HepG2 (cell line): ENCODE results near the gene GRIN3B. TPM values are rescaled to one million over a fixed set of nuclear protein-coding genes. Genes with fewer than 3 reads are reported as not detected.
A peak's percentile ranks its signal among the peaks of the same experiment; 100 is the strongest.

Source experiments
- ATM ChIP-seq: fragments of 450-650 bp; IDR thresholded peaks from 2 replicates; pipeline ENCODE4 v1.7.1; 2017; ENCODE audit warnings: mild to moderate bottlenecking, borderline replicate concordance
- BRCA1 ChIP-seq: sonication (generic); formaldehyde crosslinking; IDR thresholded peaks from 2 replicates; pipeline ENCODE4 v1.4.0; 2020; ENCODE audit warnings: missing genetic modification reagents
- CENPBD1 ChIP-seq: sonication (generic); formaldehyde crosslinking; IDR thresholded peaks from 2 replicates; pipeline ENCODE4 v1.8.0; 2022; ENCODE audit warnings: missing genetic modification reagents, low read depth, mild to moderate bottlenecking, borderline replicate concordance
- GATAD1 ChIP-seq: IDR thresholded peaks from 2 replicates; pipeline ENCODE4 v1.6.1; 2016; ENCODE audit warnings: missing genetic modification reagents, missing compliant biosample characterization
- HNF4G ChIP-seq, 2 experiments: sonication (generic) in 1 of 2; formaldehyde crosslinking in 1 of 2; IDR thresholded peaks; 2 replicates each; pipeline versions ENCODE4 v1.4.0 to v1.6.1; 2011 to 2020; ENCODE audit warnings: borderline replicate concordance in 2 of 2, low read depth in 2 of 2, mild to moderate bottlenecking in 2 of 2, low read length in 1 of 2, missing genetic modification reagents in 1 of 2, moderate library complexity in 1 of 2
- MXI1 ChIP-seq: IDR thresholded peaks from 3 replicates; pipeline ENCODE4 v1.6.1; 2012; ENCODE audit warnings: low read depth, low read length, inconsistent platforms, borderline replicate concordance
- NBN ChIP-seq: fragments of 450-650 bp; conservative IDR thresholded peaks from 2 replicates; pipeline ENCODE4 v1.6.1; 2017
- POLR2AphosphoS2 ChIP-seq: IDR thresholded peaks from 2 replicates; pipeline ENCODE4 v1.6.1; 2011; ENCODE audit warnings: low read depth, low read length, improper control_type of control experiment
- RELA ChIP-seq: sonication (generic); formaldehyde crosslinking; IDR thresholded peaks from 2 replicates; pipeline ENCODE4 v1.4.0; 2020; ENCODE audit warnings: missing genetic modification reagents
- TAF15 ChIP-seq: fragments of 200-400 bp; formaldehyde crosslinking; IDR thresholded peaks from one replicate; pipeline ENCODE4 v1.6.1; 2018; ENCODE audit warnings: mild to moderate bottlenecking, low read depth, low read length; ENCODE audit not compliant: poor library complexity, severe bottlenecking
- ZFP90 ChIP-seq: sonication (generic); formaldehyde crosslinking; IDR thresholded peaks from 2 replicates; pipeline ENCODE4 v1.8.0; 2022; ENCODE audit warnings: missing genetic modification reagents, mild to moderate bottlenecking, inconsistent platforms, borderline replicate concordance
- ZNF335 ChIP-seq: sonication (generic); formaldehyde crosslinking; IDR thresholded peaks from 2 replicates; pipeline ENCODE4 v1.4.0; 2020; ENCODE audit warnings: missing genetic modification reagents
- polyA plus RNA-seq, 8 experiments: library from polyadenylated mRNA; depleted of rRNA in 3 of 8; stranded (reverse) in 7 of 8; unstranded in 1 of 8; fragments of >200 nt; fragmentation: Illumina TruSeq in 4 of 8; extraction: Trizol in 4 of 8; gene quantifications; 2 replicates each; pipeline versions ENCODE4 v1.2.1 to v1.2.3, GENCODE V29; 2011 to 2016; ENCODE audit warnings: low read depth in 4 of 8, missing spikeins in 1 of 8, mixed read lengths in 1 of 8; ENCODE audit not compliant: insufficient read depth in 1 of 8
- total RNA-seq, 5 experiments: library from RNA; depleted of rRNA; stranded (reverse); fragments of >200 nt; fragmentation: Illumina TruSeq; extraction: Trizol; gene quantifications; 2 replicates each; pipeline ENCODE4 v1.2.3, GENCODE V29; 2016; ENCODE audit warnings: low read depth in 1 of 5
- TF ChIP-seq, protein P1 (sequence below): fragments of 450-650 bp; IDR thresholded peaks from 2 replicates; pipeline ENCODE4 v1.6.1; 2017; ENCODE audit warnings: mild to moderate bottlenecking
- TF ChIP-seq, protein P2 (sequence below): sonication (generic); formaldehyde crosslinking; IDR thresholded peaks from 2 replicates; pipeline ENCODE4 v1.4.0; 2020; ENCODE audit warnings: missing genetic modification reagents, borderline replicate concordance
- TF ChIP-seq, protein P3 (sequence below): sonication (generic); formaldehyde crosslinking; IDR thresholded peaks from 2 replicates; pipeline ENCODE4 v1.8.0; 2022; ENCODE audit warnings: mild to moderate bottlenecking, missing genetic modification reagents, moderate library complexity
- TF ChIP-seq, protein P4 (sequence below): sonication (generic); formaldehyde crosslinking; conservative IDR thresholded peaks from 2 replicates; pipeline ENCODE4 v1.4.0; 2020; ENCODE audit warnings: missing genetic modification reagents

GRIN3B gene
- total and polyA plus RNA-seq, 2 of the 13 experiments (the other 11 are each of a cell fraction or from before 2014, with no cell fraction given): 0.07 to 0.20 TPM

- TF ChIP-seq, protein P1, sequence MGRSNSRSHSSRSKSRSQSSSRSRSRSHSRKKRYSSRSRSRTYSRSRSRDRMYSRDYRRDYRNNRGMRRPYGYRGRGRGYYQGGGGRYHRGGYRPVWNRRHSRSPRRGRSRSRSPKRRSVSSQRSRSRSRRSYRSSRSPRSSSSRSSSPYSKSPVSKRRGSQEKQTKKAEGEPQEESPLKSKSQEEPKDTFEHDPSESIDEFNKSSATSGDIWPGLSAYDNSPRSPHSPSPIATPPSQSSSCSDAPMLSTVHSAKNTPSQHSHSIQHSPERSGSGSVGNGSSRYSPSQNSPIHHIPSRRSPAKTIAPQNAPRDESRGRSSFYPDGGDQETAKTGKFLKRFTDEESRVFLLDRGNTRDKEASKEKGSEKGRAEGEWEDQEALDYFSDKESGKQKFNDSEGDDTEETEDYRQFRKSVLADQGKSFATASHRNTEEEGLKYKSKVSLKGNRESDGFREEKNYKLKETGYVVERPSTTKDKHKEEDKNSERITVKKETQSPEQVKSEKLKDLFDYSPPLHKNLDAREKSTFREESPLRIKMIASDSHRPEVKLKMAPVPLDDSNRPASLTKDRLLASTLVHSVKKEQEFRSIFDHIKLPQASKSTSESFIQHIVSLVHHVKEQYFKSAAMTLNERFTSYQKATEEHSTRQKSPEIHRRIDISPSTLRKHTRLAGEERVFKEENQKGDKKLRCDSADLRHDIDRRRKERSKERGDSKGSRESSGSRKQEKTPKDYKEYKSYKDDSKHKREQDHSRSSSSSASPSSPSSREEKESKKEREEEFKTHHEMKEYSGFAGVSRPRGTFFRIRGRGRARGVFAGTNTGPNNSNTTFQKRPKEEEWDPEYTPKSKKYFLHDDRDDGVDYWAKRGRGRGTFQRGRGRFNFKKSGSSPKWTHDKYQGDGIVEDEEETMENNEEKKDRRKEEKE: no peak
- no peak for TF ChIP-seq TAF15
- TF ChIP-seq, protein P2, sequence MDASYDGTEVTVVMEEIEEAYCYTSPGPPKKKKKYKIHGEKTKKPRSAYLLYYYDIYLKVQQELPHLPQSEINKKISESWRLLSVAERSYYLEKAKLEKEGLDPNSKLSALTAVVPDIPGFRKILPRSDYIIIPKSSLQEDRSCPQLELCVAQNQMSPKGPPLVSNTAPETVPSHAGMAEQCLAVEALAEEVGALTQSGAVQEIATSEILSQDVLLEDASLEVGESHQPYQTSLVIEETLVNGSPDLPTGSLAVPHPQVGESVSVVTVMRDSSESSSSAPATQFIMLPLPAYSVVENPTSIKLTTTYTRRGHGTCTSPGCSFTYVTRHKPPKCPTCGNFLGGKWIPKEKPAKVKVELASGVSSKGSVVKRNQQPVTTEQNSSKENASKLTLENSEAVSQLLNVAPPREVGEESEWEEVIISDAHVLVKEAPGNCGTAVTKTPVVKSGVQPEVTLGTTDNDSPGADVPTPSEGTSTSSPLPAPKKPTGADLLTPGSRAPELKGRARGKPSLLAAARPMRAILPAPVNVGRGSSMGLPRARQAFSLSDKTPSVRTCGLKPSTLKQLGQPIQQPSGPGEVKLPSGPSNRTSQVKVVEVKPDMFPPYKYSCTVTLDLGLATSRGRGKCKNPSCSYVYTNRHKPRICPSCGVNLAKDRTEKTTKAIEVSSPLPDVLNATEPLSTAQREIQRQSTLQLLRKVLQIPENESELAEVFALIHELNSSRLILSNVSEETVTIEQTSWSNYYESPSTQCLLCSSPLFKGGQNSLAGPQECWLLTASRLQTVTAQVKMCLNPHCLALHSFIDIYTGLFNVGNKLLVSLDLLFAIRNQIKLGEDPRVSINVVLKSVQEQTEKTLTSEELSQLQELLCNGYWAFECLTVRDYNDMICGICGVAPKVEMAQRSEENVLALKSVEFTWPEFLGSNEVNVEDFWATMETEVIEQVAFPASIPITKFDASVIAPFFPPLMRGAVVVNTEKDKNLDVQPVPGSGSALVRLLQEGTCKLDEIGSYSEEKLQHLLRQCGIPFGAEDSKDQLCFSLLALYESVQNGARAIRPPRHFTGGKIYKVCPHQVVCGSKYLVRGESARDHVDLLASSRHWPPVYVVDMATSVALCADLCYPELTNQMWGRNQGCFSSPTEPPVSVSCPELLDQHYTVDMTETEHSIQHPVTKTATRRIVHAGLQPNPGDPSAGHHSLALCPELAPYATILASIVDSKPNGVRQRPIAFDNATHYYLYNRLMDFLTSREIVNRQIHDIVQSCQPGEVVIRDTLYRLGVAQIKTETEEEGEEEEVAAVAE (CRISPR knock-in tag): peak; percentile 37; the same call in 1 of the 2 replicates
- no peak for TF ChIP-seq ZFP90 (CRISPR knock-in tag)
- no peak for TF ChIP-seq HNF4G (IDR thresholded peaks at IDR 0.05; ENCODE audit: borderline replicate concordance, low read depth, low read length)
- TF ChIP-seq HNF4G (CRISPR knock-in tag; IDR thresholded peaks at IDR 0.05; ENCODE audit: borderline replicate concordance, low read depth): no peak
- no peak for TF ChIP-seq GATAD1
- no peak for TF ChIP-seq RELA
- TF ChIP-seq ATM: no peak
- TF ChIP-seq BRCA1 (CRISPR knock-in tag): no peak
- no peak for TF ChIP-seq POLR2AphosphoS2
- TF ChIP-seq CENPBD1 (CRISPR knock-in tag): no peak
- TF ChIP-seq NBN: no peak
- peak; percentile 48; the same call in 1 of the 3 replicates for TF ChIP-seq MXI1
- TF ChIP-seq, protein P3, sequence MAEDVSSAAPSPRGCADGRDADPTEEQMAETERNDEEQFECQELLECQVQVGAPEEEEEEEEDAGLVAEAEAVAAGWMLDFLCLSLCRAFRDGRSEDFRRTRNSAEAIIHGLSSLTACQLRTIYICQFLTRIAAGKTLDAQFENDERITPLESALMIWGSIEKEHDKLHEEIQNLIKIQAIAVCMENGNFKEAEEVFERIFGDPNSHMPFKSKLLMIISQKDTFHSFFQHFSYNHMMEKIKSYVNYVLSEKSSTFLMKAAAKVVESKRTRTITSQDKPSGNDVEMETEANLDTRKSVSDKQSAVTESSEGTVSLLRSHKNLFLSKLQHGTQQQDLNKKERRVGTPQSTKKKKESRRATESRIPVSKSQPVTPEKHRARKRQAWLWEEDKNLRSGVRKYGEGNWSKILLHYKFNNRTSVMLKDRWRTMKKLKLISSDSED (CRISPR knock-in tag): no peak
- TF ChIP-seq, protein P4, sequence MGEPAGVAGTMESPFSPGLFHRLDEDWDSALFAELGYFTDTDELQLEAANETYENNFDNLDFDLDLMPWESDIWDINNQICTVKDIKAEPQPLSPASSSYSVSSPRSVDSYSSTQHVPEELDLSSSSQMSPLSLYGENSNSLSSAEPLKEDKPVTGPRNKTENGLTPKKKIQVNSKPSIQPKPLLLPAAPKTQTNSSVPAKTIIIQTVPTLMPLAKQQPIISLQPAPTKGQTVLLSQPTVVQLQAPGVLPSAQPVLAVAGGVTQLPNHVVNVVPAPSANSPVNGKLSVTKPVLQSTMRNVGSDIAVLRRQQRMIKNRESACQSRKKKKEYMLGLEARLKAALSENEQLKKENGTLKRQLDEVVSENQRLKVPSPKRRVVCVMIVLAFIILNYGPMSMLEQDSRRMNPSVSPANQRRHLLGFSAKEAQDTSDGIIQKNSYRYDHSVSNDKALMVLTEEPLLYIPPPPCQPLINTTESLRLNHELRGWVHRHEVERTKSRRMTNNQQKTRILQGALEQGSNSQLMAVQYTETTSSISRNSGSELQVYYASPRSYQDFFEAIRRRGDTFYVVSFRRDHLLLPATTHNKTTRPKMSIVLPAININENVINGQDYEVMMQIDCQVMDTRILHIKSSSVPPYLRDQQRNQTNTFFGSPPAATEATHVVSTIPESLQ (CRISPR knock-in tag): no peak
- TF ChIP-seq ZNF335 (CRISPR knock-in tag): 0 out of 2 replicates have a peak, but pooled peaks have one; percentile 33
Measured at GRCh38 chr19:1040476-1041271, 40.5 kb downstream of the GRIN3B start (continued).
